Sigmoid colon (tissue), 4 donors: Measurements from ENCODE around the gene MEGF6.

Source experiments
- EP300 ChIP-seq, 4 donors: sonication (generic); formaldehyde crosslinking; IDR thresholded peaks; one replicate each; pipeline ENCODE4 v1.6.1; 2017; ENCODE audit warnings: antibody characterized with exemption in 4 of 4
- POLR2A ChIP-seq, 2 donors: fragments of 450-650 bp; IDR thresholded peaks; one replicate each; pipeline ENCODE4 v1.6.1; 2016; ENCODE audit warnings: antibody characterized with exemption in 2 of 2, mild to moderate bottlenecking in 2 of 2, moderate library complexity in 2 of 2
- POLR2AphosphoS5 ChIP-seq, 4 donors: sonication (generic); formaldehyde crosslinking; IDR thresholded peaks; one replicate each; pipeline ENCODE4 v1.6.1; 2017; ENCODE audit warnings: antibody characterized with exemption in 4 of 4
- TF ChIP-seq, protein P1 (sequence below), 4 experiments: fragments of 450-650 bp in 3 of 4; fragments of 200-600 bp in 1 of 4; IDR thresholded peaks; one replicate each; pipeline ENCODE4 v1.5.1; 2016 to 2019; ENCODE audit warnings: antibody characterized with exemption in 4 of 4, mild to moderate bottlenecking in 3 of 4, moderate library complexity in 2 of 4

DNA sequence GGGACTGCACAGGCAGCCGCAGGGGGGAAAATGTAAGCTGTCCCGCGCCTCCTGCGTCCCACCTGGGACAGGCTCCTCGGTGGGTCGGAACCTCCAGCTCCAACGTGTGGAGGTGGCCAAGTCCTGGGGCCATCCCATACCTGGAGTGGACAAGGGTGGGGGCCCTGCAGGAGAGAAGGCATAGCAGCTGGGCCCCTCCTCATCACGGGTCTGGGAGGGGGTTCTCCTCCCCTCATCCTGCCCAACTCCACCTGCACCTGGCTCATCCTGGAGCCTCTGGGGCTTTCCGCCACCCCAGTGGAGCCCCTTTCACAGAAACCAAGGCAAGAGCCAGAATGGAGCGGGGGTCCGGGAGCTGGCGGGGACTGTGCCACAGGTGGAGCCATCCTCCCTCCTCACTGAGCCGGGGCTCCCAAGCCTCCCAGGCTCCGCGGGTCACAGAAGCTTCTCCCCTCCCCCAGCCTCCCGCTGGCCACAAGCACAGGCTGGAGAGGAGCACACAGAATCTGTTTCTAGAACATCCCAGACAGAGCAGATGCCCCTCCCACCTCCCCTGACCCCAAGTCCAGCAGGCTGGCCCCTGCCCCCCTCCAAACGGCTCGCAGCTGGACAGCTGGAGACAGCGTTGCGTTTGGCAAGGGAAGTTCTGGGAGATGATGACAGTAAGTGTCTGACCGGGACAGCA is 65.8 kb downstream of the MEGF6 start:
- TF ChIP-seq POLR2AphosphoS5 (IDR thresholded peaks at IDR 0.05) (no peak), POLR2A (IDR thresholded peaks at IDR 0.05) (no peak), EP300 (IDR thresholded peaks at IDR 0.05) (no peak)
- TF ChIP-seq, protein P1, sequence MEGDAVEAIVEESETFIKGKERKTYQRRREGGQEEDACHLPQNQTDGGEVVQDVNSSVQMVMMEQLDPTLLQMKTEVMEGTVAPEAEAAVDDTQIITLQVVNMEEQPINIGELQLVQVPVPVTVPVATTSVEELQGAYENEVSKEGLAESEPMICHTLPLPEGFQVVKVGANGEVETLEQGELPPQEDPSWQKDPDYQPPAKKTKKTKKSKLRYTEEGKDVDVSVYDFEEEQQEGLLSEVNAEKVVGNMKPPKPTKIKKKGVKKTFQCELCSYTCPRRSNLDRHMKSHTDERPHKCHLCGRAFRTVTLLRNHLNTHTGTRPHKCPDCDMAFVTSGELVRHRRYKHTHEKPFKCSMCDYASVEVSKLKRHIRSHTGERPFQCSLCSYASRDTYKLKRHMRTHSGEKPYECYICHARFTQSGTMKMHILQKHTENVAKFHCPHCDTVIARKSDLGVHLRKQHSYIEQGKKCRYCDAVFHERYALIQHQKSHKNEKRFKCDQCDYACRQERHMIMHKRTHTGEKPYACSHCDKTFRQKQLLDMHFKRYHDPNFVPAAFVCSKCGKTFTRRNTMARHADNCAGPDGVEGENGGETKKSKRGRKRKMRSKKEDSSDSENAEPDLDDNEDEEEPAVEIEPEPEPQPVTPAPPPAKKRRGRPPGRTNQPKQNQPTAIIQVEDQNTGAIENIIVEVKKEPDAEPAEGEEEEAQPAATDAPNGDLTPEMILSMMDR (IDR thresholded peaks at IDR 0.05), result no peak
